Fibroblast of lung (primary cell): ENCODE measurements around the gene CALCOCO2. TPM values are rescaled to one million over a fixed set of nuclear protein-coding genes. Genes with fewer than 3 reads are reported as not detected.
A peak's percentile ranks its signal among the peaks of the same experiment; 100 is the strongest.

ENCODE experiments used
- DNase-seq, 2 donors: peaks; one replicate each; pipeline versions ENCODE4 v3.0.0 to v3.0.0-alpha.2; 2010; ENCODE audit warnings: low read depth in 2 of 2
- H2AFZ ChIP-seq: 2 replicates; pipeline ENCODE4 v1.5.1; 2012; ENCODE audit warnings: low read length, control low read depth, inconsistent platforms
- H3K27ac ChIP-seq: 2 replicates; pipeline ENCODE4 v1.5.1; 2011; ENCODE audit warnings: low read length, control low read depth; ENCODE audit not compliant: insufficient read depth
- H3K27me3 ChIP-seq: 2 replicates; pipeline ENCODE4 v1.5.1; 2011; ENCODE audit warnings: mild to moderate bottlenecking, low read length; ENCODE audit not compliant: control insufficient read depth, insufficient read depth
- H3K36me3 ChIP-seq: 2 replicates; pipeline ENCODE4 v1.5.1; 2011; ENCODE audit warnings: low read length; ENCODE audit not compliant: control insufficient read depth, insufficient read depth
- H3K4me1 ChIP-seq: 2 replicates; pipeline ENCODE4 v1.5.1; 2011; ENCODE audit warnings: low read length; ENCODE audit not compliant: control insufficient read depth, insufficient read depth; ENCODE audit errors: extremely low read depth
- H3K4me2 ChIP-seq: 2 replicates; pipeline ENCODE4 v1.5.1; 2011; ENCODE audit warnings: low read length, control low read depth; ENCODE audit not compliant: insufficient read depth; ENCODE audit errors: extremely low read depth
- H3K4me3 ChIP-seq, 4 experiments: fragments of 200-600 bp in 1 of 4; sonication (generic) in 1 of 4; replicated peaks in 1 of 4; 2 replicates each; pipeline ENCODE4 v1.5.1; 2011 to 2016; ENCODE audit warnings: low read length in 4 of 4, low read depth in 3 of 4, mild to moderate bottlenecking in 3 of 4, control low read depth in 2 of 4, inconsistent platforms in 1 of 4, mixed read lengths in 1 of 4; ENCODE audit not compliant: insufficient read depth in 1 of 4; ENCODE audit errors: control extremely low read depth in 1 of 4
- H3K79me2 ChIP-seq: 2 replicates; pipeline ENCODE4 v1.5.1; 2012; ENCODE audit warnings: mild to moderate bottlenecking, low read length, inconsistent platforms; ENCODE audit not compliant: control insufficient read depth, insufficient read depth
- H3K9ac ChIP-seq: 2 replicates; pipeline ENCODE4 v1.5.1; 2011; ENCODE audit warnings: mild to moderate bottlenecking, low read length, control low read depth; ENCODE audit not compliant: insufficient read depth
- H3K9me3 ChIP-seq: 2 replicates; pipeline ENCODE4 v1.5.1; 2012; ENCODE audit warnings: low read depth, low read length; ENCODE audit not compliant: control insufficient read depth, insufficient read depth
- H4K20me1 ChIP-seq: 2 replicates; pipeline ENCODE4 v1.5.1; 2011; ENCODE audit warnings: low read length; ENCODE audit not compliant: control insufficient read depth, insufficient read depth; ENCODE audit errors: extremely low read depth
- EZH2 ChIP-seq: IDR thresholded peaks from 2 replicates; pipeline ENCODE4 v1.5.1; 2012; ENCODE audit warnings: low read length, control low read depth, mild to moderate bottlenecking; ENCODE audit errors: missing control alignments
- polyA plus RNA-seq, 2 donors: library from polyadenylated mRNA; depleted of rRNA in 1 of 2; stranded (reverse) in 1 of 2; unstranded in 1 of 2; fragments of >200 nt; gene quantifications; 2 replicates each; pipeline ENCODE4 v1.2.1, GENCODE V29; 2011 to 2012; ENCODE audit warnings: missing spikeins in 1 of 2
- total RNA-seq: library from RNA; depleted of rRNA; stranded (reverse); fragments of >200 nt; gene quantifications from 2 replicates; pipeline ENCODE4 v1.2.1, GENCODE V29; 2014
- TF ChIP-seq, protein P1 (sequence below), 2 donors: IDR thresholded peaks in 1 of 2; conservative IDR thresholded peaks in 1 of 2; 1 replicate in 1 of 2; 2 replicates in 1 of 2; pipeline ENCODE4 v1.5.1; 2011 to 2012; ENCODE audit warnings: low read length in 2 of 2, control low read depth in 1 of 2, inconsistent platforms in 1 of 2, low read depth in 1 of 2, mild to moderate bottlenecking in 1 of 2

The CALCOCO2 gene
- total and polyA plus RNA-seq, 2 donors (not counting 1 experiment from before 2014, with no cell fraction given), result 65.1 to 164 TPM

DNA sequence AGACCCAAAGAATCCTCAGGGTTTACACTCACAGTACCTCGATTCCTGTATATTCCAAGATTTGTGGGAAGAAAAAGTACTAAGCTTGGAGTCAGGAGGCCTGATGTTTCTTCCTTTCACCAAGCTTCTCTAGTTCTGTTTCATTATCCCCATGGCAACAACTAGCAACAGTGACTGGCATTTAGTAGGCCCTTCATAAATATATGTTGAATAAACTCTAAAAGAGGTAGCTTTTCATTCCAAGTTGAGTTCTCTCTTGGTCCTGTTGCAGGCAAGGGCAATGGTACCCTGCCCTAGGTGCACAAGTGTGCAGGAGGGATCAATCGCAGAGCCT, 76.8 kb downstream of the CALCOCO2 start:
- no peaks in the 10 kb centered on the region for H3K9me3 ChIP-seq
- peak overlapping the region; percentile 79 to 89 (median 84) for H3K4me3 ChIP-seq
- peak; percentile 62 to 69 for DNase-seq
- peak overlapping the region; percentile 99 for H3K27ac ChIP-seq
- H3K4me2 ChIP-seq, result peak overlapping the region; percentile 98
- TF ChIP-seq, protein P1, sequence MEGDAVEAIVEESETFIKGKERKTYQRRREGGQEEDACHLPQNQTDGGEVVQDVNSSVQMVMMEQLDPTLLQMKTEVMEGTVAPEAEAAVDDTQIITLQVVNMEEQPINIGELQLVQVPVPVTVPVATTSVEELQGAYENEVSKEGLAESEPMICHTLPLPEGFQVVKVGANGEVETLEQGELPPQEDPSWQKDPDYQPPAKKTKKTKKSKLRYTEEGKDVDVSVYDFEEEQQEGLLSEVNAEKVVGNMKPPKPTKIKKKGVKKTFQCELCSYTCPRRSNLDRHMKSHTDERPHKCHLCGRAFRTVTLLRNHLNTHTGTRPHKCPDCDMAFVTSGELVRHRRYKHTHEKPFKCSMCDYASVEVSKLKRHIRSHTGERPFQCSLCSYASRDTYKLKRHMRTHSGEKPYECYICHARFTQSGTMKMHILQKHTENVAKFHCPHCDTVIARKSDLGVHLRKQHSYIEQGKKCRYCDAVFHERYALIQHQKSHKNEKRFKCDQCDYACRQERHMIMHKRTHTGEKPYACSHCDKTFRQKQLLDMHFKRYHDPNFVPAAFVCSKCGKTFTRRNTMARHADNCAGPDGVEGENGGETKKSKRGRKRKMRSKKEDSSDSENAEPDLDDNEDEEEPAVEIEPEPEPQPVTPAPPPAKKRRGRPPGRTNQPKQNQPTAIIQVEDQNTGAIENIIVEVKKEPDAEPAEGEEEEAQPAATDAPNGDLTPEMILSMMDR (conservative IDR thresholded peaks at IDR 0.05 in 1 of 2, IDR thresholded peaks at IDR 0.05 in 1 of 2; ENCODE audit: low read depth in 1 of 2, low read length in 2 of 2), result no peak
- no peak for TF ChIP-seq EZH2
- H3K27me3 ChIP-seq, result no peaks in the 10 kb centered on the region
- H3K36me3 ChIP-seq, result peaks cover 4% of the 10 kb centered on the region
- H3K9ac ChIP-seq, result peak overlapping the region; percentile 94
- H2AFZ ChIP-seq, result peak overlapping the region; percentile 95
- H4K20me1 ChIP-seq, result peaks cover 2% of the 10 kb centered on the region
- peaks cover 40% of the 10 kb centered on the region for H3K79me2 ChIP-seq
- H3K4me1 ChIP-seq, result peaks cover 8% of the 10 kb centered on the region

DNA sequence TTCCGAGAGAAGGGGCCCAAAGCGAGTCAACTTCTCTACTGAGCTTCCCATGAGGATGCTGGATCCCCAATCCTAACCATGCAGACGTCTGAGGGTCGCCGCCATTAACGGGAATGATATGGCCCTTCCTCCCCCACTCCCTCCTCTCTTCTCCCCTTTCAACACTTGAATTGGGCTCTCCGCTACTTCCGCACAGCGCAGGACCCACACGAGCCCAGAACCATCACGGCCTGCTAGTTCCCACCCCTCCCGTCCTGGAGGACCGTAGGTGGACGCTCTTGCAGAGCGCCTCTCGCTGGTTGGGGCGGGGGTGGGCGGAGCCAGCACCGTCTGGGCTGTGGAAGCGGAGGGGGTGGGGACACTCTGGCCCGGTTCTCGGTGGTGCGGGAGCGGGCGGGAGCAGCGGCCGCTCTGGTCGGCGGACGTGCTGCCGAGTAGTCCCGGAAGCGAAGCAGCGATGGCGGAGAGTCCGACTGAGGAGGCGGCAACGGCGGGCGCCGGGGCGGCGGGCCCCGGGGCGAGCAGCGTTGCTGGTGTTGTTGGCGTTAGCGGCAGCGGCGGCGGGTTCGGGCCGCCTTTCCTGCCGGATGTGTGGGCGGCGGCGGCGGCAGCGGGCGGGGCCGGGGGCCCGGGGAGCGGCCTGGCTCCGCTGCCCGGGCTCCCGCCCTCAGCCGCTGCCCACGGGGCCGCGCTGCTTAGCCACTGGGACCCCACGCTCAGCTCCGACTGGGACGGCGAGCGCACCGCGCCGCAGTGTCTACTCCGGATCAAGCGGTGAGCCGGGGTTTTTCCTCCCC, 77.4 kb downstream of the CALCOCO2 start, which contains the start of gene UBE2Z:
TSS of gene UBE2Z (plus strand) at position 361 of the 797 bp plus-strand sequence. CDS start at position 458, 97 bp downstream.
- Histone ChIP-seq H4K20me1 (peaks cover 2% of the 10 kb centered on the region), H3K4me2 (peak within 1 kb of the TSS; percentile 98), H3K9me3 (no peaks in the 10 kb centered on the region), H2AFZ (peak within 1 kb of the TSS; percentile 95), H3K36me3 (peaks cover 7% of the 10 kb centered on the region), H3K9ac (peak within 1 kb of the TSS; percentile 94), H3K4me1 (peaks cover 8% of the 10 kb centered on the region), H3K4me3 (peak within 1 kb of the TSS; percentile 79 to 94 (median 88)), H3K79me2 (peaks cover 45% of the 10 kb centered on the region), H3K27me3 (no peaks in the 10 kb centered on the region), H3K27ac (peak within 1 kb of the TSS; percentile 99)
- TF ChIP-seq, protein P1 (conservative IDR thresholded peaks at IDR 0.05 in 1 of 2, IDR thresholded peaks at IDR 0.05 in 1 of 2; ENCODE audit: low read depth in 1 of 2, low read length in 2 of 2), result no peak
- no peak for TF ChIP-seq EZH2
- DNase-seq, result peak; percentile 93 to 97

DNA sequence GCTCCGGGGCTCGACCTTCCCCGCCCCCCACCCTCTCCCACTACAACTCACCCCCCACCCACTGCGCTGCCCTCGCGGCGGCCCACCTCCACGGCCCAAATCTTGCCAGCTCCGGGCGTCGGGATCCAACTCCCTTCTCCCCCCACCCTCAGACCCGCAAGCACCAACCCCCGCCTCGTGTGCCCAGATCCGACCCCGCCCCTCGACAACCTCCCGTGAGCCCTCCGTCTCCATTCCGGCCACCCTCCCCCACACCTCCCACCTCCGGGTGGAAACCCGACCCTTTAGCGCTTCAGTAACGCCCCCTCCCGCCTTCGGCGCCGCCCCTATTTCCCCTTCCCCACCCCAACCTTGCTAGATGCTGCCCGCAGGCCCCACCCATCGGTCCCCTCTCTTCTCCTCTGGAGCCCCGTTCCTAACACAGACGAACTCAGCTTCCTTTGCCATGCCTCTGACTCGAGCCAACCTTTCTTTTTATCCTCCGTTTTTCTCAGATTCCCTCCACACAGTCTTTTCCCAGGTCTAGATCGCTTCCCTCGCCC, 78.1 kb downstream of the CALCOCO2 start:
- Histone ChIP-seq H2AFZ (no peak overlapping the region), H3K27me3 (no peaks in the 10 kb centered on the region), H3K4me2 (peak overlapping the region; percentile 87), H3K4me1 (peaks cover 8% of the 10 kb centered on the region), H3K9ac (peak overlapping the region; percentile 94), H3K9me3 (no peaks in the 10 kb centered on the region), H3K36me3 (peaks cover 7% of the 10 kb centered on the region), H3K4me3 (peak overlapping the region; percentile 79 to 94 (median 88)), H3K79me2 (peaks cover 51% of the 10 kb centered on the region), H4K20me1 (peaks cover 2% of the 10 kb centered on the region), H3K27ac (peak overlapping the region; percentile 99)
- peak; percentile 86 to 87 for DNase-seq
- TF ChIP-seq, protein P1 (conservative IDR thresholded peaks at IDR 0.05 in 1 of 2, IDR thresholded peaks at IDR 0.05 in 1 of 2; ENCODE audit: low read depth in 1 of 2, low read length in 2 of 2), result no peak
- TF ChIP-seq EZH2, result no peak
